Effector CD8-positive, alpha-beta T cell (primary cell): ENCODE results near the gene NELL1.
"Not testable (repeated sequence)": the region's sequence is repeated elsewhere in the genome, so short reads cannot be mapped to it uniquely, and the experiment has no call there.

Experiments used
- DNase-seq: peaks from one replicate; lab custom pipeline; 2025; lab: John Stamatoyannopoulos, UW

NELL1 gene

GRCh38 chr11:21205205-21205604 is 535.8 kb downstream of the NELL1 start:
- no peak for DNase-seq

- no peak for DNase-seq
Observed at GRCh38 chr11:21225860-21226259, 556.5 kb downstream of the NELL1 start.

- no peak for DNase-seq
Observed at GRCh38 chr11:21229224-21229623, 559.8 kb downstream of the NELL1 start.

GRCh38 chr11:21250196-21250595 is 580.8 kb downstream of the NELL1 start:
- no peak for DNase-seq

GRCh38 chr11:21254055-21254454 is 584.7 kb downstream of the NELL1 start:
- DNase-seq = no peak

- DNase-seq = no peak
Observed at GRCh38 chr11:21254790-21255189, 585.4 kb downstream of the NELL1 start.

GRCh38 chr11:21257461-21257860 is 588.1 kb downstream of the NELL1 start:
- no peak for DNase-seq

- DNase-seq = no peak
Observed at GRCh38 chr11:21258414-21258813, 589.0 kb downstream of the NELL1 start.

- DNase-seq = no peak
Observed at GRCh38 chr11:21260101-21260500, 590.7 kb downstream of the NELL1 start.

- no peak for DNase-seq
Observed at GRCh38 chr11:21262992-21263391, 593.6 kb downstream of the NELL1 start.

GRCh38 chr11:21264125-21264524 is 594.7 kb downstream of the NELL1 start:
- no peak for DNase-seq

GRCh38 chr11:21268036-21268435 is 598.6 kb downstream of the NELL1 start:
- DNase-seq = no peak

GRCh38 chr11:21272139-21272538 is 602.8 kb downstream of the NELL1 start:
- DNase-seq = not testable (repeated sequence)

- DNase-seq = no peak
Observed at GRCh38 chr11:21278840-21279239, 609.5 kb downstream of the NELL1 start.

GRCh38 chr11:21285104-21285503 is 615.7 kb downstream of the NELL1 start:
- DNase-seq = no peak

GRCh38 chr11:21289686-21290085 is 620.3 kb downstream of the NELL1 start:
- DNase-seq = no peak

- no peak for DNase-seq
Observed at GRCh38 chr11:21295508-21295907, 626.1 kb downstream of the NELL1 start.

GRCh38 chr11:21301981-21302380 is 632.6 kb downstream of the NELL1 start:
- no peak for DNase-seq

- no peak for DNase-seq
Observed at GRCh38 chr11:21306739-21307358, 637.5 kb downstream of the NELL1 start.

- no peak for DNase-seq
Observed at GRCh38 chr11:21307874-21308273, 638.5 kb downstream of the NELL1 start.

- no peak for DNase-seq
Observed at GRCh38 chr11:21316591-21316990, 647.2 kb downstream of the NELL1 start.

- DNase-seq = no peak
Observed at GRCh38 chr11:21321072-21321471, 651.7 kb downstream of the NELL1 start.

- DNase-seq = no peak
Observed at GRCh38 chr11:21321530-21321929, 652.1 kb downstream of the NELL1 start.

GRCh38 chr11:21323617-21324016 is 654.2 kb downstream of the NELL1 start:
- DNase-seq = no peak
